Natural killer cell (primary cell): ENCODE data around the gene PDE9A. TPM values are rescaled to one million over a fixed set of nuclear protein-coding genes. Genes with fewer than 3 reads are reported as not detected.
A peak's percentile ranks its signal among the peaks of the same experiment; 100 is the strongest.

Experiments used
- ATAC-seq, 3 donors: fragments of 150-1000 bp in 2 of 3; fragments of 200-7000 bp in 1 of 3; cut with Tn5 transposase; 1 replicate in 1 of 3; 2 replicates in 2 of 3; pipeline ENCODE4 v1.10.0; 2021; ENCODE audit warnings: mild to moderate bottlenecking in 2 of 3, moderate library complexity in 2 of 3
- DNase-seq, 2 donors: peaks; one replicate each; pipeline versions ENCODE4 v3.0.0 to v3.0.0-alpha.2; 2013 to 2021; ENCODE audit warnings: mixed read lengths in 1 of 2
- H3K27ac ChIP-seq: one replicate; pipeline ENCODE4 v1.5.1; 2013; ENCODE audit warnings: mild to moderate bottlenecking, low read length
- H3K27me3 ChIP-seq: one replicate; pipeline ENCODE4 v1.6.1; 2013; ENCODE audit warnings: low read length; ENCODE audit not compliant: control insufficient read depth, insufficient read depth
- H3K36me3 ChIP-seq: one replicate; pipeline ENCODE4 v1.6.1; 2013; ENCODE audit warnings: low read length; ENCODE audit not compliant: control insufficient read depth, insufficient read depth
- H3K4me1 ChIP-seq: one replicate; pipeline ENCODE4 v1.6.1; 2013; ENCODE audit warnings: low read length; ENCODE audit not compliant: control insufficient read depth, insufficient read depth
- H3K4me3 ChIP-seq: one replicate; pipeline ENCODE4 v1.5.1; 2013; ENCODE audit warnings: low read length
- H3K9me3 ChIP-seq: one replicate; pipeline ENCODE4 v1.6.1; 2013; ENCODE audit warnings: low read length; ENCODE audit not compliant: control insufficient read depth, insufficient read depth
- H3K27ac Mint-ChIP-seq, 2 donors: one replicate each; pipeline ENCODE4 v1.8.0; 2022; ENCODE audit warnings: mild to moderate bottlenecking in 2 of 2, mixed read lengths in 2 of 2, moderate library complexity in 1 of 2
- H3K27me3 Mint-ChIP-seq, 2 donors: one replicate each; pipeline ENCODE4 v1.8.0; 2022; ENCODE audit warnings: low read depth in 2 of 2, mixed read lengths in 2 of 2
- H3K36me3 Mint-ChIP-seq: one replicate; pipeline ENCODE4 v1.8.0; 2022; ENCODE audit warnings: mixed read lengths
- H3K4me1 Mint-ChIP-seq, 2 donors: one replicate each; pipeline ENCODE4 v1.8.0; 2022; ENCODE audit warnings: mixed read lengths in 2 of 2
- H3K4me3 Mint-ChIP-seq: one replicate; pipeline ENCODE4 v1.8.0; 2022; ENCODE audit warnings: mild to moderate bottlenecking, moderate library complexity, mixed read lengths
- H3K9me3 Mint-ChIP-seq, 2 donors: one replicate each; pipeline ENCODE4 v1.8.0; 2022; ENCODE audit warnings: mixed read lengths in 2 of 2
- WGBS: methylation state at CpG from one replicate; pipeline ENCODE4 v1.1.7; 2013; ENCODE audit warnings: missing lambda C conversion rate; ENCODE audit not compliant: insufficient coverage; 5-methylcytosine and 5-hydroxymethylcytosine counted together
- intact Hi-C: fragments of 100-400 bp; cut with micrococcal nuclease; formaldehyde crosslinking; loops from one replicate; pipeline ENCODE4 v1.14.2; 2022
- total RNA-seq, 4 donors: library from RNA; stranded (reverse); fragments of 120-200 nt in 1 of 4; gene quantifications; one replicate each; pipeline versions ENCODE4 v1.2.3 to v1.2.4, GENCODE V29; 2013 to 2022
- TF ChIP-seq, protein P1 (sequence below): fragments of 200-600 bp; IDR thresholded peaks from one replicate; pipeline ENCODE4 v1.8.0; 2022; ENCODE audit warnings: antibody characterized with exemption

Gene PDE9A
- total RNA-seq, 3 donors from 2014 or later (not counting 1 experiment from before 2014, with no cell fraction given), result 1.0 to 4.1 (median 1.2) TPM

DNA sequence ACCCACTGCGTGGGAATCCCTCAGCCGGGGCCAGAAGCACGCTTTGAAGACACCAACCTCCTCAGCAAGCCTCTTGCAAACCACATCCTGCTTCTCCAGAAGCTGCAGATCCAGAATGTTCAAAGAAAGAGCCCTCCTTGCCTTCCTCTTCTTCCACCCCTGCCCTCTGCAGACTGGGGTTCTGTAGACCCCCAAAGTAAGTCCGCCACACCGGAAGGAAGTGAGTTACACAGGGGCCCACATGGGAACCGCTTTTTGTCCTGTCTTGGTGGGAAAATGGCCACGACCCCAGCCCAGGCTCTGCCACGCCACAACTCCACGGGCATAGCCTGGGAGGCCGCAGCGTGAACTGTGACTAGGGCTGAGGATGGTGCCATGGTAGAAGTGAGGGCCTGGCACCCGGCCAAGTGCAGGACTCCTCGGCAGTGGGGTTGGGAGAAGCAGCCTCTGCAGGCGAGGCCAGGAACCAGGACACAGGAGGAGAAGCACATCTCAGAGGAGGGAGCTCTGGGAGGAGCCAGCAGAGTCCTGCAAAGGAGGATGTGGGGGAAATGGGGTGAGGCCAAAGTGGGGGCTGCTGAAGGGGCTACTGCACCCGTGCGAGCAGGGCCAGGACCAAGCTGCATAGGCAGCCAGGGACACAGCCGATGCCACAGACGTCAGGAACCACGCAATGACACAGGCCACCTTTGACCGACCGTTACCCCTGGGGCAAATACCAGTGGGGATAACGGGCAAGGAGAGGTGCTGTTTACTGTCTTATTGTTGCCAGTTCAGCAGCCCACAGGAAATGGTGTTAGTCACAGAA, 30.9 kb downstream of the PDE9A start:
- H3K27me3 ChIP-seq, result peaks cover 2% of the 10 kb centered on the region
- TF ChIP-seq, protein P1, sequence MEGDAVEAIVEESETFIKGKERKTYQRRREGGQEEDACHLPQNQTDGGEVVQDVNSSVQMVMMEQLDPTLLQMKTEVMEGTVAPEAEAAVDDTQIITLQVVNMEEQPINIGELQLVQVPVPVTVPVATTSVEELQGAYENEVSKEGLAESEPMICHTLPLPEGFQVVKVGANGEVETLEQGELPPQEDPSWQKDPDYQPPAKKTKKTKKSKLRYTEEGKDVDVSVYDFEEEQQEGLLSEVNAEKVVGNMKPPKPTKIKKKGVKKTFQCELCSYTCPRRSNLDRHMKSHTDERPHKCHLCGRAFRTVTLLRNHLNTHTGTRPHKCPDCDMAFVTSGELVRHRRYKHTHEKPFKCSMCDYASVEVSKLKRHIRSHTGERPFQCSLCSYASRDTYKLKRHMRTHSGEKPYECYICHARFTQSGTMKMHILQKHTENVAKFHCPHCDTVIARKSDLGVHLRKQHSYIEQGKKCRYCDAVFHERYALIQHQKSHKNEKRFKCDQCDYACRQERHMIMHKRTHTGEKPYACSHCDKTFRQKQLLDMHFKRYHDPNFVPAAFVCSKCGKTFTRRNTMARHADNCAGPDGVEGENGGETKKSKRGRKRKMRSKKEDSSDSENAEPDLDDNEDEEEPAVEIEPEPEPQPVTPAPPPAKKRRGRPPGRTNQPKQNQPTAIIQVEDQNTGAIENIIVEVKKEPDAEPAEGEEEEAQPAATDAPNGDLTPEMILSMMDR, result no peak
- no peak overlapping the region for H3K4me3 ChIP-seq
- no peaks in the 10 kb centered on the region for H3K9me3 ChIP-seq
- peak; percentile 57 to 69 for DNase-seq
- 4% methylated on average over 22 of the region's 22 CpGs for WGBS
- peaks cover 0 to 4% of the 10 kb centered on the region in 2 donors for H3K27me3 Mint-ChIP-seq
- peak overlapping the region; percentile 83 to 94 for H3K27ac Mint-ChIP-seq
- H3K4me3 Mint-ChIP-seq, result peak overlapping the region; percentile 85
- intact Hi-C loops, result loop anchor here (2.0 to 10.0 kb wide), 4 partner anchors 63 to 260 kb away; no protein-coding TSS in a partner anchor
- H3K27ac ChIP-seq, result peak overlapping the region; percentile 65
- H3K4me1 Mint-ChIP-seq, result peaks cover 42 to 44% of the 10 kb centered on the region in 2 donors
- peak; percentile 77 to 81 (median 78) for ATAC-seq
- no peaks in the 10 kb centered on the region for H3K9me3 Mint-ChIP-seq
- peaks cover 58% of the 10 kb centered on the region for H3K4me1 ChIP-seq
- no peaks in the 10 kb centered on the region for H3K36me3 Mint-ChIP-seq
- no peaks in the 10 kb centered on the region for H3K36me3 ChIP-seq

DNA sequence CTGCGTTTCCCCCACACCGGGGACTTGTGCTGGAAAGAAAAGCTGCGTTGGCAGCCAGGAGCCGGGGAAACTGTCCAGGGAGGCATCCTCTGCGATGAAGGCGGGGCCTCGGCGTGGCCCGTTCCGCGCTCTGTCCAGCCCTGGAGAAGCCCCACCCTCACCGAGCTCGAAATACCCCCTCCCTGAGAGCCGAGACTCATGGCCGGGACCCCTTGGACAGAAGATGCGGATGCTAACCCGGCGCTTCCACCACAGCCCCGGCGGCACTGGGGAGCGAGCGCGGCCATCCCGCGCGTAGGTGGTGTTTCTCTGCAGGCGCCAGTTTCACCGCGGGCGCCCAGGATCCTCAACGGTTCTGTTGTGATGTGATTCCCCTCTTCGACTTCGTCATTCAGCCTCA, 31.6 kb downstream of the PDE9A start:
- Mint-ChIP-seq H3K4me1 (peaks cover 42 to 44% of the 10 kb centered on the region in 2 donors), H3K9me3 (no peaks in the 10 kb centered on the region), H3K27me3 (no peaks in the 10 kb centered on the region), H3K4me3 (peak overlapping the region; percentile 85), H3K36me3 (no peaks in the 10 kb centered on the region), H3K27ac (peak overlapping the region; percentile 83 to 94)
- Histone ChIP-seq H3K27me3 (peaks cover under 1% of the 10 kb centered on the region), H3K4me1 (peaks cover 58% of the 10 kb centered on the region), H3K36me3 (no peaks in the 10 kb centered on the region), H3K4me3 (no peak overlapping the region), H3K27ac (peak overlapping the region; percentile 65), H3K9me3 (no peaks in the 10 kb centered on the region)
- WGBS, result 82% methylated on average over 33 of the region's 33 CpGs
- TF ChIP-seq, protein P1, result no peak
- DNase-seq (peak in 1 of 2 donors; percentile 20), ATAC-seq (peak in 1 of 3 donors; percentile 11)
- intact Hi-C loops, result loop anchor here (2.0 to 10.0 kb wide), 3 partner anchors 70 to 260 kb away; no protein-coding TSS in a partner anchor

DNA sequence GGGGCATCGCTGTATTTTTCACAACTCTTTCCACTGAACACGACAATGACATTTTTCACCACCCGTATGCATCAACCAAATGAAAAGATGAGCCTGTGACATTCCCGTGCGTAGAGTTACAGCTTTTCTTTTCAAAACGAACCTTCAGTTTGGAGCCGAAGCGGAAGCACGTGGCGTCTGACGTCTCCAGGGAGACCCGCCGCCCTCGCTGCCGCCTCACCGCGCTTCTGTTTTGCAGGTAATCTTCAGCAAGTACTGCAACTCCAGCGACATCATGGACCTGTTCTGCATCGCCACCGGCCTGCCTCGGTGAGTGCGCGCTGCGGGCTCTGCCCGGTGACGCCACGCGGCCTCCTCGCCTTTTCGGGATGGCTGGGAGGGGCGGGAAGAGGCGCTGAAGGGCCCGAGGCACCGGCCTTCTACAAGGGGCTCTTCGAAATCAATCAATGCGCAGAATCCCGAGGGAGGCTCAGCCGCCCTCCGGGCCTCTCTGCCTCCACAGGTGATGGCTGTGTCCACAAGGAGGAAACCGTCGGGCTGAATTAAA, 32.6 kb downstream of the PDE9A start:
- no peaks in the 10 kb centered on the region for H3K9me3 ChIP-seq
- WGBS, result 95% methylated on average over 41 of the region's 41 CpGs
- Mint-ChIP-seq H3K27me3 (no peaks in the 10 kb centered on the region), H3K27ac (no peak overlapping the region), H3K4me3 (peak overlapping the region; percentile 63), H3K9me3 (no peaks in the 10 kb centered on the region), H3K4me1 (peaks cover 36 to 39% of the 10 kb centered on the region in 2 donors), H3K36me3 (no peaks in the 10 kb centered on the region)
- ATAC-seq (no peak), DNase-seq (no peak)
- peaks cover 48% of the 10 kb centered on the region for H3K4me1 ChIP-seq
- no peaks in the 10 kb centered on the region for H3K27me3 ChIP-seq
- intact Hi-C loops, result loop anchor here (2.0 to 10.0 kb wide), 3 partner anchors 71 to 261 kb away; no protein-coding TSS in a partner anchor
- no peak overlapping the region for H3K27ac ChIP-seq
- TF ChIP-seq, protein P1, result no peak
- no peak overlapping the region for H3K4me3 ChIP-seq
- H3K36me3 ChIP-seq, result no peaks in the 10 kb centered on the region
